Tongue (tissue), 2 donors: ENCODE results near the gene CETP. TPM values are rescaled to one million over a fixed set of nuclear protein-coding genes. Genes with fewer than 3 reads are reported as not detected.
A peak's percentile ranks its signal among the peaks of the same experiment; 100 is the strongest.
"Not testable (repeated sequence)": the region's sequence is repeated elsewhere in the genome, so short reads cannot be mapped to it uniquely, and the experiment has no call there.

Experiments used
- DNase-seq: peaks from one replicate; pipeline ENCODE4 v3.0.0-alpha.2; 2015
- total RNA-seq: library from RNA; depleted of rRNA; stranded (reverse); fragments of >200 nt; gene quantifications from one replicate; pipeline ENCODE4 v1.2.3, GENCODE V29; 2014

Gene CETP
- total RNA-seq, 1 donor from 2014 or later: 1.4 TPM

DNA sequence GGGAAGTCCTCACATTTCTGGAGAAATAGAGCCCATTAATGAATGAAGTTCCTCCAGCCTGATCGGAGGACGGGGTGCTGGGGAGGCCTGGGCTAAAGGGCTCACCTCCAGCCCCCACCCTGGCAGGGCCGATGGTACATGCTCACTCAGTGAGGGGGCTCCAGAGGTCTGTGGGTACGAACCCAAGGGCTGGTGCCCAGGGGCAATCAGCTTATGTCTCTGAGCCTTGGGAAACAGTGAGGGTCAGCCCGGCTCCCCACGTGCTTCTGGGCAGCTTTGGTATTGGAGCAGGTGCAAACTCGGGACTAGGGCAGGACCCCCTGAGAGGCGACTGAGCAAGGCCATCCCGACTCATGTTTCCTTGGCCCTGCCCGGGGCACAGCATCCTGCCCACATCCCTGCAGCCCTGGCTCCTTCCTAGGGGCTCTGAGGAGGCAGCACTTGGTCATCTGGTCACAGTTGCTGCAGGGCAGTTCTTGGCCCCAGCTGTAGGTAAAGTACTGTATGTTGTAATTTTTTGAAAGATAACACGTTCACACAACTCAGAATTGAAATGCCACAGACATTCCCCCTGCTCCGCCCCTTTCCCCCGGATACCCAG is 969 bp upstream of the CETP start:
- DNase-seq: no peak

DNA sequence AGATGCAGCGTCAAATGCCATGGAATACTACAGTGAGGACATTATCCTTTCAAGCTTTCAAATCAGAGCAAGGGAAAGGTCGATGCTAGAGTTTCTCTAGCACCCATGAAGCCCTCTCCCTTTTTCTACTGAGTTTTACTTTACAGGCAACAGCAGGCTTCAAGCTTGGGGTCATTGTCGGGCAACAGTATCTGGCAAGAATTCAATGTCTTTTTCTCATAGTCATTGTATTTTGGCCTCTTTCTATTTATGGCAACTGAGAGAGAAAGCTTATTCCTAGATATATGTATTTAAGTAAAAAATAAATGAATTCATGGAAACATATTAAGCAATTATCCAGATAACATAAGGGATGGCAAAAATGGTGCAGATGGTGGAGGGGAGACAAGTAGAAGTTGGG is 364 bp upstream of the CETP start:
- no peak for DNase-seq

DNA sequence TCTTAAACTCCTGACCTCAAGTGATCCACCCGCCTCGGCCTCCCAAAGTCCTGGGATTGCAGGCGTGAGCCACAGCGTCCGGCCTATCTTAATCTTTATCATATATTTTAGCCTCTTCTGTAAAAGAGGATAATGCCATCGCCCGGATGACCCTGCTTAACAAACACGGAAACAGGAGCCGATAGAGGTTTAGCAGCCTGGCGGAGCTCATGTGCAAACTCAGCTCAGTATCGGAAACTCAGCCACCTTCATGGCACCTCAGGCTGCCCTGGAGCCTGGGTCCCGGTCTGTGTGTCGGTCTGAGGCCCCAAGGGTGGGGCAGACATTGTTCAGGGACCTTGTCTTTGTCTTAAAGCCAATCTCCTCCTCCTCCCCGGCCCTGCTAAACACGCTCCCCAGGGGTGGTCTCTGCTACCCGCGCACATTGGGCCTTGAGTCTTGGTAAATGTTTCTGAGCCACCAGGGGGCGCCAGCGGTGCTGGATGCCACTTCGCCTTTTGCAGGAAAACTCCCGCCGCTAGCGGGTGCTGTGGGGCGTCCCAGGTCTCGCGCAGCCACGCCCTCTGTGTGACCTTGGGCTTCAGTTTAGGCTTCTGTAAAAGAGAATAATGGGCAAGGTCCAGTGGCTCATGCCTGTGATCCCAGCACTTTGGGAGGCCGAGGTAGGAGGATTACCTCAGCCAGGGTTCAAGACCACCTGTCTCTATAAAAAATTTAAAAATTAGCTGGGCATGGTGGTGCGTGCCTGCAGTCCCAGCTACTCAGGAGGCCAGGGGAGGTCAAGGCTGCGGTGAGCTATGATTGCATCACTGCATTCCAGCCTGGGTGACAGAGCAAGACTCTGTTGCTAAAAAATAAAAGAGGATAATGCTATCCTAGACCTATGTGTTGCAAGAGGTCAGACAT is 2.7 kb downstream of the CETP start:
- DNase-seq: peak; percentile 80

DNA sequence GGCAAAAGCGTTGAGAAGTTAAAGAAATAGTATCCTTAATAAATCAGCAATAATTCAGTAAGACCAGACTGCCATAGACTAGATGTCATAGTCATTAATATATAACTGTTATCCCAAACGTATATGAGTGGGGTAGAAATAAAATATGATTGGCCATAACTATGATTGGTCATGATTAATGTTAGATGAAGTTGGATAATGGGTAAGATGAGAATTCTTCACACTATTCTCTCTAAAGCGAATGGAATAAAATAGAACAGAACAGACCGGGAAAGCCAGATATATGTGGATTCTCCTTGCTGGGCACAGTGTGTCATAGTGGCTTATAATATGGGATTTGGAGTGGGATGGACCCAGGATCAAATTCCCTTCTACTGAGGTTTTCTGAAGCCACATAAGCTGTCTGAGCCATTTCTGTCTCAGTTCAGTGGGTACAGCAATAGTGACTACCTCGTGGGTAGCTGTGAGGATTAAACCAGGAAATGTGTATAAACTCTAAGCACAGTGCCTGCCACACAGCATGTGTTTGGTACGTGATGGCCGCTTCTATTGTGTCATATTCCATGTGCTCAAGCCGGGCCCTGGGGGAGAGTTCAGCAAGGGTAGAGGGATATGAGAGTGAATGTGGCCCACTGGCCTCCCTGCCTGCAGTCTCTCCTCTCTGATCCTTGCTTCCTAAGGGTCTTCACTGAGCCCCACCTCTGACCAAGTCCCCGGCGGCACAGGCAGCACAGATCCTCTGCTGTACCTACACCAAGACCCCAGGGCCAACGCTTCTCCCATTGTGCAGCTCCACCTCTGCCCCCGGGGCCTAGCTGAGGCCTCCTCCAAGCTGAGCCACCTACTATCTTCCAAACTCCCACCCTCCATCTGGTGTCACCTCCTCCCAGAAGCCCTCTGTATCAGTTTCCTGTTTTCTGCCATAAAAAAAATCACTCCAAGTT is 3.7 kb downstream of the CETP start:
- DNase-seq: no peak

DNA sequence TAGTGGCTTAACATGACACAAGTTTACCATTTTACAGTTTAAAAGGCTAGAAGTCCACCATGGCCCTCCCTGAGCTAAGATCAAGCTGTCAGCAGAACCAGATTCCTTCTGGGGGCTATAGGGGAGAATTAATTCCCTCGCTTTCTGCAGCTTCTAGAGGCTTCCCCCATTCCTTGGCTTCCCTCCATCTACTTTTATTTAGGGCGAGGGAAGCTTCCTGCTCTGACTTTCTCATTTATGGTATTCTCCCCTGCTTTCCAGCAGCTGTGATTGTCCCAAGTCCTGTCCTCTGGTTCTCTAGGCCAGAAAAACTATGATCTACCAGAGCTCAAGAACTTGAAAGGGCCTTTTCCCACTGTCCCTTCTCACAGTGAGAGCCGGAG is 4.3 kb downstream of the CETP start:
- no peak for DNase-seq

DNA sequence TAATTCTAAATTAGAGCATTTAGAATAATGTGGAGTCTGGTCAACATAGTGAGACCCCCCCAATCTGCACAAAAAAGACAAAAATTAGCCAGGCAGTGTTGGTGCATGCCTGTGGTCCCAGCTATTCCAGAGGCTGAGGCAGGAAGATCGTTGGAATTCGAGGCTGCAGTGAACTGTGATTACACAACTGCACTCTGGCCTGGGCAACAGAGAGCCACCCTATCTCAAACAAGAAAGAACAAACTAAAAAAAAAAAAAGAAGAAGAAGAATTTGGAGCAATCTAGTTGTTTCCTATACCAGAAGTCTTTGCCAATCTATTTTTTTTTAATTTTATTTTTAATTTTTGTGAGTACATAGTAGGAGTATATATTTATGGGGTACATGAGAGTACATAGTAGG is 6.0 kb downstream of the CETP start:
- DNase-seq: no peak

DNA sequence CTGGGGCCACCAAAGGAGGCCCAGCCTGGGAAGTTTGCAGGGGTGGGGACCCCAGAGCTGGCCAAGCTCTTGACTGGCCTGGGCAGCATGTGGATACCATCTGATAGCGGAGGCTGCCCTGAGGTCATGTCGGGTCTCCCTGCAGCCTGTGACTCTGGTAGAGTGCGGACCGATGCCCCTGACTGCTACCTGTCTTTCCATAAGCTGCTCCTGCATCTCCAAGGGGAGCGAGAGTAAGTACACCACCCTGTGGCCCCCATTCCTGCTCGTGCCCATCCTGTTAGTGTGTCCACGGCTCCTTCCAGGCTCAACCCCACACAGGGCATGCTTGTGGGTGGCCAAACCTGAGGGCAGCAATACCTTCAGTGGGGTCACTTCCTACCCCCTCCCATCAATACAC is 8.0 kb downstream of the CETP start:
- no peak for DNase-seq

DNA sequence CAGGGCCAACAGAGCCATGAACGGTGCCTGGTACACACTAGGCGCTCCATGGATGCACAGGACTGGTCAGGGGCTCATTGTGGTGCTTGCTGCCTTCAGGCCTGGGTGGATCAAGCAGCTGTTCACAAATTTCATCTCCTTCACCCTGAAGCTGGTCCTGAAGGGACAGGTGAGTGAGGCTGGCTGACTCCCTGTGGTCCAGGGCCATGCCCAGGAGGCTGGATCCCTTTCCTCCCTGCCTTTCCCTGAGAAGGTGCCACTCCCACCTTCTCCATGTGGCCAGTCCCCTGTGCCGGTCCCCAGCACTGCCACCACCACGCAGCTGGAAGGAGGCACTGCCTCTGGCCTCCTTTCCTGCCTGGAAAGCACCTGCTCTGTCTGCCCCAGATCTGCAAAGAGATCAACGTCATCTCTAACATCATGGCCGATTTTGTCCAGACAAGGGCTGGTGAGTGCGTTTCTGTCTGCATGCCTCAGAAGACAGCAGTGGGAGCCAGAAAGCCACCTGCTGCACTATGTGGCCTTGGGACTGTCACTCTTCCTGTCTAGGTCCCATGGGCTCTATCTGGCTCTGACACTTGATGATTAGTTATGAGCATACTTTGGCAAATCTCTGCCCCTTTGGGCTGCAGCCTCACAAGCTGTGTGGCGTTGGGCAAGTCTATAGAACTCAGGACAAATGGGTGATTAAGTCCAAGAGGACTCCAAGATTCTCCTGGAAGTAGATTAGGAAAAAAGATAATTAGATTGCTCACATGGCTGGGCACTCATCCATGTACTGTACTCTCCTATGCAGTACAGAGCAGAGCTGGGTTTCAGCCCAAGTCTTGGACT is 9.4 kb downstream of the CETP start:
- DNase-seq: no peak

DNA sequence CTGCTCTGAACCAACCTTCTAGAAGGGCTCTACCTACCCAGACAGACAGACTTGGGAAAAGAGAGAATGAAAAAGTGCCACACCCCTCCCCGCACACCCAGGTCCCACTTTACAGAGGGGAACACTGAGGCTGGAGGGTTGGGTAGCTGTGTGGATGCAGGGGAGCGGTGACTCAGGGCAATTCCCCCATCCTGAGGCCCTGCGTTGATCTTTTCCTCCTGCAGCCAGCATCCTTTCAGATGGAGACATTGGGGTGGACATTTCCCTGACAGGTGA is 10.0 kb downstream of the CETP start:
- no peak for DNase-seq

DNA sequence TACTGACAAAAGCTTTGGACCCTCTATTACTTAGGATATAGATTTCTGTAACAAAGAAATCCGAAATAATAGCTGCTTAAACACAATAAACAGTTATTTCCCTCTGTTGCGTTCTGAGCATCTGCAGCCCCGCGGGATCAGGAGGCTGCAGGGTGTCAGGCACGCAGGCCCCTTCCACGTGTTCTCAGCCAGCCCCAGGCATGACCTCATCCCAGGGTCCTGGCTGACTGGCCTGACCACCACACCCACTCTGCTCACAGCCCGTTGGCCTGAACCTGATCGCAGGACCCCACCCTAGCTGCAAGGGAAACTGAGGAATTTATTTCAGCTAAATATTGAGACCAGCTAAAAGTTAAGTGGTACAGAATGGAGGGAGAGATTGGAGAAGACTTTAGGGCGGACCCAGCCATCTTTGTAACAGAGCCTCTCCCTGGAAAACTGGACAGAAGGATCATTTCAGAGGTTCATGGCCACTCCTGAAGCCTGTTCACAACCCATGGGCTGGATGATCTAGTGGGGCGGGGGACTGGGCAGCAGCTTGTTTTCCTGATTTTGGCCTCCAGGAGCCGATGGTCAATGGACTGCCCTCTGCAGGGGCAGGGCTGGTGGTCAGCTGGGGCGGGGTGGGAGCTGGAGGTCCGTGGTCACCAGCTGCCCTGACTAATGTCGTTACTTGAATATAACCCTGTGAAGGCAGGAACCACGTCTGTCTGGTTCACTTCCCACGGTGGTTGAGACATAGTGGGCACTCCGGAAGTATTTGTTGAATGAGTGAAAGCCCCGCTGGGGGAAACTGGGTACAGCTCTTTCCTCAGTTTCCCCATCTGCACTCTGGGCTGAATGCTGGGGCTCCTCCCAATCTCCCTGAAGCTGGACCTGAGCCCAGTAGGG is 10.9 kb downstream of the CETP start:
- no peak for DNase-seq

DNA sequence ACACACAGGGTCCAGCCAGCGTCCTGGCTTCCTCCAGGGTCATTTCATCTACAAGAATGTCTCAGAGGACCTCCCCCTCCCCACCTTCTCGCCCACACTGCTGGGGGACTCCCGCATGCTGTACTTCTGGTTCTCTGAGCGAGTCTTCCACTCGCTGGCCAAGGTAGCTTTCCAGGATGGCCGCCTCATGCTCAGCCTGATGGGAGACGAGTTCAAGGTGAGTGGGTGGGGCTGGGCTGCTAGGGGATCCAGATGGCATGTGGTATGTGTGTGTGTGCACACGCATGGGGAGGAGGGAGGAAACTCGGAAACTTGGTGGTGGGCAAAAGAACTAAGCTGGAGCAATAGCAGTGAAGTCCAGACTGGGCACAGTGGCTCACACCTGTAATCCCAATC is 11.5 kb downstream of the CETP start:
- DNase-seq: no peak

DNA sequence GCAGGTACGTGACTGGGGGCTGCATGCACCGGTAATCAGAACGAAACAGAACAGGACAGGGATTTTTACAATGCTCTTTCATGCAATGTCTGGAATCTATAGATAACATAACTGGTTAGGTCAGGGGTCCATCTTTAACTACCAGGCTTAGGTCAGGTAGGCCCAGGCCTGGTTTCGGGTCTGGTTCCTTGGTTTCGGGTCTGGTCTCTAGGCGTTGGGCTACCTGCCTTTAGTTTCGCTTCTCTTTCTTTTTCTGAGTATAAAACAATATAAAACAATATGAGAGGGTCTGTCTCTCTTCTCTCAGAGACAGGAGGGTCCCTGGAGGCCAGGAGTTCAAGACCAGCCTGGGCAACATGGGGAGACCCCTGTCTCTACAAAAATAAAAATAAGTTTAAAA is 12.1 kb downstream of the CETP start:
- DNase-seq: not testable (repeated sequence)

DNA sequence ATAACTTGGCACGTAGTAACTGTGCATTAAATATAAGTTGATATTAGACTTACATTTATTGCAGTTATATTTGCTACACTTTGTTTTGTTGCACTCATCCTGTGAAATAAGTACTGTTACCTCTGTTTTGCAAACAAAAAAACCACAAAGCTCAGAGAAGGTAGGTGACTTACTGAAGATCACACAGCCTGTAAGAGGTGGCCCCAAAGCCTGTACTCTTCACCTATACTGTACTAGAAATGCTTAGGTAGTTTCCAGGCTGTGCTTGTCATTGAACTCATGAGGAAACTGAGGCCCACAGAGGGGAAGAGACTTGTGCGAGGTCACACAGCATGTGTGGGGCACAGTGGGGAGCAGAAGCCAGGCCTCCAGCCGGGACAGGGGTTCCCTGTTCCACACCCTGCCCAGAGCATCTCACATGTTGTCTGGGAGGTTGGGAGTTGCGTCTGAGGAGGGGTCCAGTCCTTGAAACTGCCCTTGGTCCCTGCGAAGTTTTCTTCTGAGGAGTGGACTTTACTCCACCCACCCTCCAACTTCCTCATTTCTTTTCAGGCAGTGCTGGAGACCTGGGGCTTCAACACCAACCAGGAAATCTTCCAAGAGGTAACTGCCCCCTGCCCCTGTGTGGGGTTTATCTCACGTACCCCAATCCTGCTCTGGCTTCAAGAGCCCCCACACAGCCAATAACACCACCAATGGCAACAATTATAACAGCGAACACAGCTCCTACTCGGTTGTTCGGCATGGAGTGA is 13.0 kb downstream of the CETP start:
- DNase-seq: no peak

DNA sequence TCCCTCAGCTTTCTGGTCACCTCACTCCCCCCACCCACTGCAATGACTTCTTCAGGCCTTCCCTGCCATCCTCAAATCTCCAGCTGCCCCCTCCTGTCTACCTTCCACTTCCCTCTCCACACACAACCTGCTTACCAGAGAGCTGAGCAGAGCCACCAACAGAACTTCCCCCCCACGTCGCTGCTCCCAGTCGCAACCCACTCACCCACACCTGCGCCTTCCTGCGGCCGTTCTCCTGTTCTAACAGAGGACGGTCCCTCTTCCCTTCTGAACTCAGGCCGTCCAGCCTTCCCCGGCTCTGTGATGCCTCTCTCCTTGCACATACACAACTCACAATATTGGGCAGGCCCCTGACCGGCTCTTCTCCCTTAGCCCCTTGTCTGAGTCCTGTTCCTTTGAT is 14.0 kb downstream of the CETP start:
- no peak for DNase-seq

DNA sequence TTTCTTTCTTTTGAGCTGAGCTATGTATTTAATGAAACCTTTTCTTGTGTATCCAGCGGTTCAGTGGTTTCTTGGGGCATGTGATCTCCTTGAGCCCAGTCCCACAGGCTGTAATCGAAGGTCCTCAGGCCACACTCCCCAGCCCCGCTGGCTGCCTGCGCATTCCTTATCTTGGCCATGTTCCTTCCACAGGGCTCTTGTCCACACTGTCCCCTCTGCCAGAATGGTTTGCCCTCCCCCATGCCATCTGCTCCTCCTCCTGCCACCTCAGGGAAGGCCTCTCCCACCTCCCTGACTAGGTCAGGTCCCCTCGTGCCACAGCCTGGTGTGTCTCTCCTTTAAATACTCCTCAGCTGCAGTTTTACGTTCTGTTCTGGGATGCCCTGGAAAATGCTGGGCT is 15.5 kb downstream of the CETP start:
- no peak for DNase-seq

DNA sequence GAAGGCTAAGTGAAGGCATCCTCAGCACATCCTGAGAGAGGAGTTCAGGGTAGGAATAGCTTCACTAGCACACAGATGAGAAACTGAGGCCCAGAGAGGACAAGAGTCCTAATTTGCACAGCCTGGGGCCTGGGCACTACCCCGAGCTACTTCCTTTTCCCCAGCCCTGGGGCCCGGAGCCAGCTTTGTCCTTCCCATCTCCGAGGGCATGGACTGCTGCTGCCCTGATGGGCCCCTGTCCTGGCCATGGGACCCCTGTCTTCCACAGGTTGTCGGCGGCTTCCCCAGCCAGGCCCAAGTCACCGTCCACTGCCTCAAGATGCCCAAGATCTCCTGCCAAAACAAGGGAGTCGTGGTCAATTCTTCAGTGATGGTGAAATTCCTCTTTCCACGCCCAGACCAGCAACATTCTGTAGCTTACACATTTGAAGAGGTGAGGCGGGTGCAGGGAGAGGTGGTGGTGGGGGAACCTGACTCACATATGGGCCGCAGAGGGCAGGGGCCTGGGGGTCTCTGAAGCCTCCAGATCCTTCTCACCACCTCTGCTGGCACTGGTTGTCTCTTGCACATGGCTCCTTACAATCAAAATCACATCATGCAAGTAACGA is 16.2 kb downstream of the CETP start:
- no peak for DNase-seq

DNA sequence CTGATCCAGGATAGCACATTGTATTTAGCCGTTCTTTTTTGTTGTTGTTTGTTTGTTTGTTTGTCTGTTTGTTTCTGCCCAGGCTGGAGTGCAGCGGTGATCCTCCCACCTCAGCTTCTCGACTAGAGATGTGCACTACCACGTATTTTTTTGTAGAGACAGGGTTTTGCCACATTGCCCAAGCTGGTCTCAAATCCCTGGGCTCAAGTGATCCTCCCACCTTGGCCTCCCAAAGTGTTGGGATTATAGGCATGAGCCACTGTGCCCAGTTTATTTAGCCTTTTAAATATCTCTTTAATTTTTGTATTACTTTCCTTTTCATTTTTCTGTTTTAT is 18.4 kb downstream of the CETP start:
- DNase-seq: no peak

DNA sequence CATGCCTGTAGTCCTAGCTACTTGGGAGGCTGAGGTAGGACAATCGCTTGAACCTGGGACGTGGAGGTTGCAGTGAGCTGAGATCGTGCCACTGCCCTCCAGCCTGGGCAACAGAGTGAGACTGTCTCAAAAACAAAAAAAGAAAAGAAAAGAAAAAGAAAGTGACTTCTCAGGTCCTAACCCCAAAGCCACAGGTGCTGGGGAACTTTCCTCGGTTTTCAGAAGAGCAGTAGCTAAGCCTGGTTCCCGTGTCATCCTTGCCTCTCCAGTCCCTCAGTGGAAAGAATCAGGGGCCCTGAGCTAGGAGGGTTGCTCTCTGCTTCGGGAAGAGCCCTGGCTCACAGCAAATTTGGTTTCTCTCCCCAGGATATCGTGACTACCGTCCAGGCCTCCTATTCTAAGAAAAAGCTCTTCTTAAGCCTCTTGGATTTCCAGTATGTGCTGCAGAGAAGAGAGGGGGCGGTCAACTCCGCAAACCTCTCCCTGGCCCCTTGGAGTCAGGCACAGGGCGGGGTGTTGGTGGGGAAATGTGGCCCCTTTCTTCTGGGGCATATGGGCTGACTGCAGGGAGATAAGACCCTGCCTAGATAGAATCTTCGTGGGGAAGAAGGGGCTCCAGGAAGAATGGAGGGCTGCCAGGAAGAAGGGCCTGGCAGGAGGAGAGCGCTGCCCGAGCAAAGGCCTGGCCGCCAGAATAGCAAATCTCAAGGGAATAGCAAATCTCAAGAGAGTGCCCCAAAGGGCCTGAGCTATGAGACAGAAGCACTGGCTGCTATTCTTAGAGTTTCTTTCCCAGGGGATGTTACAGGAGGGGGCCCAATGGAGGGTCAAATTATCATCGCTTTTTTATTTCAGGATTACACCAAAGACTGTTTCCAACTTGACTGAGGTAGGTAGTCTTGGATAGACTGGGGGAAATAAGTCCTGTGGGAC is 19.3 kb downstream of the CETP start:
- no peak for DNase-seq

DNA sequence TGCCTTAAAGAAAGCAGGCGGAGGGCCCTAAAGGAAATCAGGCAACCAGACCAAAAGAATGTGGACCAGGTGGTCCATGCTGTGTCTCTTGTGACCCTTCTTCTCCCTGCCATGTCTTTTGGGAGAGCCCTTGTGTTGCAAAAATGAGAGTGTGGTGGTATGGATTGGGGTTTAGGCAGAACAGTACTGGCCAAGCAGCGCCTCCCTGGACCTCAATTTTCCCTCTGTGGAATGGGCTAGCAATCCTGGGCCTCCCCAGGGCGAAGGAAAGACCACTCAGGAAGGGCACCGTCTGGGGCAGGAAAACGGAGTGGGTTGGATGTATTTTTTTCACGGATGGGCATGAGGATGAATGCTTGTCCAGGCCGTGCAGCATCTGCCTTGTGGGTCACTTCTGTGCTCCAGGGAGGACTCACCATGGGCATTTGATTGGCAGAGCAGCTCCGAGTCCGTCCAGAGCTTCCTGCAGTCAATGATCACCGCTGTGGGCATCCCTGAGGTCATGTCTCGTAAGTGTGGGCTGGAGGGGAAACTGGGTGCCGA is 20.1 kb downstream of the CETP start:
- DNase-seq: no peak
